ENCODE results near the gene RALGPS2.

- TF ChIP-seq CTCF (IDR thresholded peaks at IDR 0.05; ENCODE audit: insufficient read depth, low read length, poor library complexity, severe bottlenecking), result no peak
- TF ChIP-seq EZH2phosphoT487 (conservative IDR thresholded peaks at IDR 0.05; ENCODE audit: low read length), result no peak
Measured at GRCh38 chr1:178953538-178954324, 228.7 kb downstream of the RALGPS2 start.

Data from SU-DHL-6 (cell line).